Ovary (tissue), 9 donors: ENCODE measurements around the gene ATF3. TPM values are rescaled to one million over a fixed set of nuclear protein-coding genes. Genes with fewer than 3 reads are reported as not detected.

Experiments used
- DNase-seq, 5 donors: peaks; one replicate each; pipeline ENCODE4 v3.0.0-alpha.2; 2019 to 2020
- H3K27ac ChIP-seq, 2 donors: fragments of 200-600 bp; one replicate each; pipeline versions ENCODE4 v1.5.1 to v1.8.0; 2019 to 2022
- H3K27me3 ChIP-seq: fragments of 200-600 bp; one replicate; pipeline ENCODE4 v1.8.0; 2022
- H3K36me3 ChIP-seq: fragments of 200-600 bp; sonication (generic); one replicate; pipeline ENCODE4 v1.5.1; 2019
- H3K4me1 ChIP-seq: one replicate; pipeline ENCODE4 v1.8.1; 2013; ENCODE audit warnings: mild to moderate bottlenecking, moderate library complexity; ENCODE audit not compliant: insufficient read depth
- H3K4me3 ChIP-seq: fragments of 200-600 bp; sonication (generic); one replicate; pipeline ENCODE4 v1.5.1; 2017
- H3K9me3 ChIP-seq, 2 donors: fragments of 200-600 bp in 1 of 2; sonication (generic) in 1 of 2; one replicate each; pipeline versions ENCODE4 v1.5.1 to v1.8.1; 2013 to 2019; ENCODE audit warnings: mild to moderate bottlenecking in 1 of 2, moderate library complexity in 1 of 2
- CTCF ChIP-seq, 3 donors: fragments of 450-650 bp in 2 of 3; fragments of 200-600 bp in 1 of 3; IDR thresholded peaks; one replicate each; pipeline versions ENCODE4 v1.5.1 to v1.8.0; 2016 to 2022; ENCODE audit warnings: antibody characterized with exemption in 3 of 3, mild to moderate bottlenecking in 1 of 3
- EP300 ChIP-seq: sonication (generic); formaldehyde crosslinking; IDR thresholded peaks from one replicate; pipeline ENCODE4 v1.6.1; 2017; ENCODE audit warnings: antibody characterized with exemption
- POLR2A ChIP-seq: fragments of 450-650 bp; IDR thresholded peaks from one replicate; pipeline ENCODE4 v1.6.1; 2017; ENCODE audit warnings: antibody characterized with exemption, mild to moderate bottlenecking, moderate library complexity
- WGBS, 3 donors: extraction: QIAGEN DNeasy Blood & Tissue Kit in 1 of 3; methylation state at CpG; one replicate each; pipeline versions ENCODE4 v1.1.5 to v1.1.7; 2013 to 2017; 5-methylcytosine and 5-hydroxymethylcytosine counted together
- intact Hi-C, 4 donors: fragments of 100-400 bp; cut with DNase I; formaldehyde crosslinking; loops; one replicate each; pipeline versions ENCODE4 v1.11.0 to v1.15.1; 2022 to 2023
- polyA plus RNA-seq, 2 donors: library from polyadenylated mRNA; stranded (reverse); fragments of 200-250 nt in 1 of 2; fragments of 350-450 nt in 1 of 2; fragmentation: Illumina TruSeq in 1 of 2; extraction: RNeasy Lipid Tissue Mini Kit (QIAGEN cat#74804) in 1 of 2; gene quantifications; one replicate each; pipeline ENCODE4 v1.2.3, GENCODE V29; 2013 to 2014
- total RNA-seq, 7 donors: library from RNA; depleted of rRNA in 2 of 7; stranded (reverse); fragments of >200 nt in 2 of 7; fragmentation: NEBNext Ultra II Directional in 3 of 7; extraction: Animal tissue kit (Norgen Biotek cat#: 25700) in 3 of 7; gene quantifications; one replicate each; pipeline versions ENCODE4 v1.1.0 to v1.2.4, GENCODE V29; 2016 to 2023
- donor health status: DM: no; HTN: no; CAD: no; lungs with moderate emphysema.
- donor health status: DM: no; HTN: no; CAD: no.
- donor health status: Bipolar disorder and iron deficiency.
- donor health status: DM: yes; HTN: yes; CAD: no.
- donor health status: DM: no; HTN: no; CAD: no.
- donor health status: DM: yes; HTN: yes; CAD: no.

The ATF3 gene
- total and polyA plus RNA-seq, 9 donors = 2.9 to 132 (median 19.4) TPM

GRCh38 chr1:212596798-212597197 is 11.8 kb upstream of the ATF3 start:
- WGBS, 3 donors = 87 to 92% (median 92%) methylated on average over 3 of the region's 3 CpGs
- intact Hi-C loops = no loop called here
- Histone ChIP-seq H3K27me3 (no peaks in the 10 kb centered on the region), H3K4me1 (no peaks in the 10 kb centered on the region), H3K4me3 (no peak overlapping the region), H3K36me3 (no peaks in the 10 kb centered on the region), H3K9me3 (no peaks in the 10 kb centered on the region), H3K27ac (no peak overlapping the region)
- DNase-seq = no peak
- TF ChIP-seq CTCF (IDR thresholded peaks at IDR 0.05) = no peak
- no peak for TF ChIP-seq POLR2A
- TF ChIP-seq EP300 = no peak

- no peak for TF ChIP-seq POLR2A
- TF ChIP-seq EP300 = no peak
- no peak for TF ChIP-seq CTCF (IDR thresholded peaks at IDR 0.05)
- DNase-seq = no peak
- H3K36me3 ChIP-seq = no peaks in the 10 kb centered on the region
These were observed 11.1 kb upstream of the ATF3 start for GRCh38 chr1:212597487-212597886.

GRCh38 chr1:212600071-212600915 is 8.3 kb upstream of the ATF3 start:
- Histone ChIP-seq H3K27me3 (no peaks in the 10 kb centered on the region), H3K36me3 (no peaks in the 10 kb centered on the region), H3K4me1 (no peaks in the 10 kb centered on the region), H3K27ac (no peak overlapping the region), H3K4me3 (no peak overlapping the region), H3K9me3 (no peaks in the 10 kb centered on the region)
- 64 to 74% (median 71%) methylated on average over 11 of the region's 11 CpGs for WGBS, 3 donors
- no peak for DNase-seq
- intact Hi-C loops = loop anchor here in 2 of 4 donors (10.0 kb wide), 2 partner anchors 125 to 315 kb away; partner anchors contain the start of gene PPP2R5A (in 1 of the 2)
- TF ChIP-seq EP300 = no peak
- TF ChIP-seq POLR2A = no peak
- TF ChIP-seq CTCF (IDR thresholded peaks at IDR 0.05) = no peak

More at GRCh38 chr1:212597487-212597886, 11.1 kb upstream of the ATF3 start:
- Histone ChIP-seq H3K4me3 (no peak overlapping the region), H3K4me1 (no peaks in the 10 kb centered on the region), H3K9me3 (no peaks in the 10 kb centered on the region), H3K27me3 (no peaks in the 10 kb centered on the region), H3K27ac (no peak overlapping the region)
- WGBS, 3 donors = 89 to 96% (median 91%) methylated on average over 4 of the region's 4 CpGs
- intact Hi-C loops = no loop called here

GRCh38 chr1:212600980-212601379 is 7.6 kb upstream of the ATF3 start:
- H3K4me1 ChIP-seq = no peaks in the 10 kb centered on the region
- TF ChIP-seq CTCF (IDR thresholded peaks at IDR 0.05) (no peak), POLR2A (no peak), EP300 (no peak)
- H3K9me3 ChIP-seq = no peaks in the 10 kb centered on the region
- intact Hi-C loops = loop anchor here in 2 of 4 donors (10.0 kb wide), 2 partner anchors 126 to 316 kb away; partner anchors contain the start of gene PPP2R5A (in 1 of the 2)
- WGBS, 3 donors = 81 to 89% (median 83%) methylated on average over 2 of the region's 2 CpGs
- H3K27ac ChIP-seq = no peak overlapping the region
- H3K27me3 ChIP-seq = no peaks in the 10 kb centered on the region
- DNase-seq = no peak
- no peaks in the 10 kb centered on the region for H3K36me3 ChIP-seq
- no peak overlapping the region for H3K4me3 ChIP-seq
